Large intestine (tissue), 3 donors: ENCODE results near the gene MPZL1. TPM values are rescaled to one million over a fixed set of nuclear protein-coding genes. Genes with fewer than 3 reads are reported as not detected.

Source experiments
- DNase-seq, 2 donors: peaks; one replicate each; pipeline versions ENCODE4 v3.0.0 to v3.0.0-alpha.2; 2013
- H3K27ac ChIP-seq: one replicate; pipeline ENCODE4 v1.5.1; 2013; ENCODE audit warnings: low read length
- H3K27me3 ChIP-seq: 2 replicates; pipeline ENCODE4 v1.6.1; 2013; ENCODE audit warnings: low read length; ENCODE audit not compliant: control insufficient read depth, insufficient read depth
- H3K36me3 ChIP-seq: 2 replicates; pipeline ENCODE4 v1.6.1; 2013; ENCODE audit warnings: low read length; ENCODE audit not compliant: control insufficient read depth, insufficient read depth
- H3K4me1 ChIP-seq: one replicate; pipeline ENCODE4 v1.6.1; 2013; ENCODE audit warnings: low read length; ENCODE audit not compliant: control insufficient read depth, insufficient read depth
- H3K4me3 ChIP-seq: one replicate; pipeline ENCODE4 v1.5.1; 2013; ENCODE audit warnings: low read length
- H3K9me3 ChIP-seq: one replicate; pipeline ENCODE4 v1.6.1; 2013; ENCODE audit warnings: mild to moderate bottlenecking, low read depth, low read length, moderate library complexity; ENCODE audit not compliant: control insufficient read depth
- WGBS: methylation state at CpG from one replicate; pipeline ENCODE4 v1.1.5; 2013; ENCODE audit warnings: low lambda C conversion rate; ENCODE audit not compliant: insufficient coverage; 5-methylcytosine and 5-hydroxymethylcytosine counted together
- polyA plus RNA-seq: library from polyadenylated mRNA; unstranded; fragments of 120-200 nt; gene quantifications from one replicate; pipeline ENCODE4 v1.2.1, GENCODE V29; 2013

The MPZL1 gene
- polyA plus RNA-seq, 1 donor = 105 TPM

DNA sequence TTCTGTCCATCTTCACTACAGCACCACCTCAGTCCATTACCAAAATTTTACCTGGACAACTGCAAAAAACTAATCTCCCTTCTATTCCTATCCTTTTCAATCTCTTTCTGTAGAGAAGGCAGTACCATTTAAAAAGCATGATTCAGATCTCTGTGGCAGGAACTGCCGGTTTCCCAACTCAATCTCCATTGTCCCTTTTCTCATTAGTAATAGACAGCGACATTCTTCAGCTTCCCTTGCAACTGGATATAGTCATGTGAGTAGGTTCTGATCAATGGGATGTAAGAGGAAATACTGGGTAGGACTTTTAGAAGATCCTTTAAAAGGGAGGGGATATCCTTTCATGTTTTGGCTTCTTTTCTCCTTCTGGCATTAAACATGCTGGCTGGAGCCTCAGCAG is 117.2 kb downstream of the MPZL1 start:
- WGBS = 100% methylated on average over 1 of the region's 2 CpGs
- H3K9me3 ChIP-seq = no peaks in the 10 kb centered on the region
- H3K27ac ChIP-seq = no peak overlapping the region
- DNase-seq = no peak
- no peak overlapping the region for H3K4me3 ChIP-seq
- no peaks in the 10 kb centered on the region for H3K36me3 ChIP-seq
- H3K27me3 ChIP-seq = no peaks in the 10 kb centered on the region
- H3K4me1 ChIP-seq = no peaks in the 10 kb centered on the region

Other genes with a start within 250 kb of the MPZL1 start
- 7.4 TPM for gene CD247, start 203.5 kb upstream of the MPZL1 start, polyA plus RNA-seq
- gene CREG1, start 168.2 kb upstream of the MPZL1 start, polyA plus RNA-seq = 156 TPM
- gene RCSD1, start 91.8 kb upstream of the MPZL1 start, polyA plus RNA-seq = 7.4 TPM
- gene ADCY10, start 192.2 kb downstream of the MPZL1 start, polyA plus RNA-seq = 0.25 TPM
- gene DCAF6, start 214.7 kb downstream of the MPZL1 start, polyA plus RNA-seq = 54.7 TPM
- 149 TPM for gene MPC2, start 215.1 kb downstream of the MPZL1 start, polyA plus RNA-seq